Fibroblast of pulmonary artery (primary cell): ENCODE data around the gene ABCG8.

Experiments used
- DNase-seq: peaks from one replicate; pipeline ENCODE4 v3.0.0-alpha.2; 2010; ENCODE audit warnings: low read depth
- H3K4me3 ChIP-seq: replicated peaks from 2 replicates; pipeline ENCODE4 v1.5.1; 2011; ENCODE audit warnings: low read depth, mild to moderate bottlenecking, control low read depth, low read length, moderate library complexity
- CTCF ChIP-seq: IDR thresholded peaks from 2 replicates; pipeline ENCODE4 v1.5.1; 2011; ENCODE audit warnings: mild to moderate bottlenecking, control low read depth, low read length, inconsistent platforms; ENCODE audit errors: missing control alignments

ABCG8 gene

DNA sequence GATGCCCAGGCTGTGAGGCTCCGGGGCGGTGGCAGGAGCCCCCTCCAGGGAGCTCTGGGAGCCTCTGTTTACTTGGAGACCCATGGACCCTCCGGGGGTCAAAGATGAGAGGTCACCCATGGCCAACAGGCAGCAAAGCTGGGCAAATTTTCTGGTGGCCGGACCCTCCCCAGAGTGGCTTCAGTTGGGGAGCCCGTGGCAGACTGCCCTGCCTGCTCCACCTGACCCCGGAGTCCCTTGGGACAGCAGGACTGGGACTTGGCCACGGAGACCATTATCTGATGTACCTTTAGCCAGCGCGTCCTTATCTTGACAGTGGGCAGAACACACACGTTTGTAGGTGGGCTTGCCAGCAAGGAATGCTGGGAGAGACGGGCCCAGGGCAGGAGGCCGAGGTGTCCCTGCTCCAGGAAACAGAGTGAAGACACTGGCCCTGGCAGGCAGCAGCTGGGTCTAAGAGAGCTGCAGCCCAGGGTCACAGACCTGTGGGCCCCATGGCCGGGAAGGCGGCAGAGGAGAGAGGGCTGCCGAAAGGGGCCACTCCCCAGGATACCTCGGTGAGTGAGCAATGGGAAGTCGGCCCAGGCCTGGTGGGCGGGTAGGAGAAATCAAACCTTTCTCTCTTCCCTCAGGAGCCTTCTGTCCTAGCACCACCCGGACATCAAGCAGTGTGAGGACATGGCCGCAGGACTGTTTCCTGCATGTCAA, at the start of gene ABCG8, which contains the start of gene ABCG5:
ABCG8 (plus strand) TSS at position 412 of the 708 bp plus-strand sequence; CDS start at position 495, 83 bp downstream.
ABCG5 (minus strand) TSS at position 280 of the 708 bp plus-strand sequence; CDS start at position 120, 160 bp downstream.
- H3K4me3 ChIP-seq = no peak within 1 kb of the TSS
- no peak for TF ChIP-seq CTCF
- no peak for DNase-seq

DNA sequence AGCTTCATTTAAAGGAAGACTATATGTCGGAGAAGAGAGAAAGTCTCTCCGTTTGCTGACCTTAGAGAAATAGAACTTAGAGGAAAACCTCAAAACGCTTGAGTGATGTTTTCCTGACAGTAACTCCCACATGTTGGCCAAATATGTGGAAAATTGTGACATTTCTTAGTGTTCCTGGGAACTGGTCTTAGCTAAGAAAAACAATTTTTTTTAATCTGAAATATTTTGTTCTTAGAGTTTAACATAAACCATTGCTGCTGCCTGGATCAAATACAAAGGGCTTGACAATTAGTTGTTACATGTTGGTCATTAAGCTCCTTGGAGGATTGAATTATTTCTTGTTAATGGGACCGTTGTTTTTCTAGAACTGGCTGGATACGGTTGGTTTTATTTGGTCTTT, 48.6 kb upstream of the ABCG8 start:
- no peak for TF ChIP-seq CTCF
- H3K4me3 ChIP-seq = no peak overlapping the region
- DNase-seq = peak; percentile 38

DNA sequence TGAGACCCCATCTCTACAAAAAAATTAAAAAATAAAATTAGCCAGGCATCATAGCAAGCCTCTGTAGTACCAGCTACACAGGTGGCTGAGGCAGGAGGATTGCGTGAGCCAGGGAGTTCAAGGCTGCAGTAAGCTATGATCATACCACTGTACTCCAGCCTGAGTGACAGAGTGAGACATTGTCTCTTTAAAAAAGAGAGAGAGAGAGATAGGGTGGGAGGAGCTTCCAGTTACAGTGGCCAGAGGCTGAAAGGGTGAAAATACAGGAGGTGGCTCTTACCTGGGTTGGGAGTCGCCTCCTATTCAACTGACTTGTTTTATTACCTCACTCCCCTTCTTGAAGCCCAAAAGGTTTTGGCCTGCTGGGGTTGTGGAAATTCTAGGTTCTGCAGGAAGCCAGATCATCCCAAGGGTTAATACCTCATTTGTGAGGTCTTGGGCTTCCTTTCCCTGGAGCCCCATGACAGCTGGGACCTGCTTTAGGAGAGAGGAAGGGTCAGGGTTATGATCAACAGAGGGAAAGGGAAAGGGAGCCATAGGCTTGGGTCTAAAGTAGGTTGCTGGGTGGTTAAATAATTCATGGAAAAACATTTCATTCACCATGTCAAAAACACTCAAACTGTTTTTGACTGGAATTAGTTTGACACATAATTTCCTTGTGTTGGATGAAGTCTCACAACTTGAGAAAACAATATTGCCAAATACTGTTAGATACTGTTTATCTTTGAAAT, 47.6 kb upstream of the ABCG8 start:
- TF ChIP-seq CTCF = no peak
- no peak overlapping the region for H3K4me3 ChIP-seq
- no peak for DNase-seq

DNA sequence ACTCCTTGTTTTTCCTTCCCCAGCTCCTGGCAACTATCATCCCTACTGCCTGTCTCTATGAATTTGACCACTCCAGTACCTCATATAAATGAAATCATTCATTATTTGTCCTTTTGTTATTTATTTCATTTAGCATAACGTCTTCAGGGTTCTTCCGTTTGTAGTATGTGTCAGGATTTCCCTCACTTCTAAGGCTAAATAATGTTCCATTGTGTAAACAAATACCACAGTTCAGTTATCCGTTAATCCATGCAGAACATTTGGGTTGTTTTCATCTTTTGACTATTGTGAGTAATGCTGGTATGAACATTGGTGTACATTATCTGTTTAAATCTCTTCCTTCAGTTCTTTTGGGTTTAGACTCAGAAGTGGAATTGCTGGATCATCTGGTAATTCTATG, 46.1 kb upstream of the ABCG8 start:
- no peak for TF ChIP-seq CTCF
- no peak for DNase-seq
- no peak overlapping the region for H3K4me3 ChIP-seq

- TF ChIP-seq CTCF = no peak
- no peak overlapping the region for H3K4me3 ChIP-seq
- DNase-seq = no peak
Observed at GRCh38 chr2:43794956-43795355, 43.8 kb upstream of the ABCG8 start.

DNA sequence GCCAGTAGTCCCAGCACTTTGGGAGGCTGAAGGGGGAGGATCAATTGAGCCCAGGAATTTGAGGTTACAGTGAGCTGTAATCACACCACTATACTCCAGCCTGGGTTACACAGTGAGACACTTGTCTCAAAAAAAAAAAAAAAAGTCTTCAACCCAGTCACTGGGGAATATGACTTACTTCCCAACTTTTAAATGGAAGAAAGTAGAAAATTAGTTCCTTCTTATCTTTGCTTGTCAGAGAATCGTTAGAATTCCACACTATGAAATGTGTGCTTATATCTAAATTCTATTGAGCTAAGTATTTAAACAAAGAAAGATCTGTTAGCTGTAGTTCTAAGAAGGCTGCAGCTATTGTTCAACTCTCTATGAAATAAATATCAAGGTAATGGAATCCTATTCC, 42.6 kb upstream of the ABCG8 start:
- H3K4me3 ChIP-seq = no peak overlapping the region
- TF ChIP-seq CTCF = no peak
- no peak for DNase-seq
